Ascending aorta (tissue), 2 donors: ENCODE measurements around the gene BRIX1. TPM values are rescaled to one million over a fixed set of nuclear protein-coding genes. Genes with fewer than 3 reads are reported as not detected.

Experiments
- DNase-seq, 2 donors: peaks; one replicate each; pipeline ENCODE4 v3.0.0-alpha.2; 2019; ENCODE audit warnings: low spot score in 2 of 2
- H3K27ac ChIP-seq, 2 donors: fragments of 200-600 bp; sonication (generic); one replicate each; pipeline ENCODE4 v1.5.1; 2016 to 2017; ENCODE audit warnings: mild to moderate bottlenecking in 1 of 2
- H3K27me3 ChIP-seq: fragments of 200-600 bp; sonication (generic); one replicate; pipeline ENCODE4 v1.5.1; 2017
- H3K36me3 ChIP-seq, 2 donors: fragments of 200-600 bp; sonication (generic); one replicate each; pipeline ENCODE4 v1.5.1; 2016
- H3K4me1 ChIP-seq, 2 donors: fragments of 200-600 bp; sonication (generic); one replicate each; pipeline ENCODE4 v1.5.1; 2016 to 2017; ENCODE audit warnings: mild to moderate bottlenecking in 1 of 2
- H3K4me3 ChIP-seq, 2 donors: fragments of 200-600 bp; sonication (generic); one replicate each; pipeline ENCODE4 v1.5.1; 2016 to 2017; ENCODE audit warnings: mild to moderate bottlenecking in 1 of 2
- H3K9me3 ChIP-seq, 2 donors: fragments of 200-600 bp; sonication (generic); one replicate each; pipeline ENCODE4 v1.5.1; 2016
- intact Hi-C: fragments of 100-400 bp; cut with DNase I; formaldehyde crosslinking; loops from one replicate; pipeline ENCODE4 v1.15.1; 2023
- total RNA-seq: library from RNA; depleted of rRNA; stranded (reverse); fragments of >200 nt; gene quantifications from one replicate; pipeline ENCODE4 v1.1.0, GENCODE V29; 2016
- TF ChIP-seq, protein P1 (sequence below), 3 experiments: fragments of 200-600 bp in 2 of 3; fragments of 450-650 bp in 1 of 3; sonication (generic) in 2 of 3; IDR thresholded peaks; one replicate each; pipeline ENCODE4 v1.5.1; 2016 to 2019; ENCODE audit warnings: antibody characterized with exemption in 3 of 3, mild to moderate bottlenecking in 1 of 3, moderate library complexity in 1 of 3

BRIX1 gene
- total RNA-seq, 1 donor from 2014 or later, result 8.5 TPM

DNA sequence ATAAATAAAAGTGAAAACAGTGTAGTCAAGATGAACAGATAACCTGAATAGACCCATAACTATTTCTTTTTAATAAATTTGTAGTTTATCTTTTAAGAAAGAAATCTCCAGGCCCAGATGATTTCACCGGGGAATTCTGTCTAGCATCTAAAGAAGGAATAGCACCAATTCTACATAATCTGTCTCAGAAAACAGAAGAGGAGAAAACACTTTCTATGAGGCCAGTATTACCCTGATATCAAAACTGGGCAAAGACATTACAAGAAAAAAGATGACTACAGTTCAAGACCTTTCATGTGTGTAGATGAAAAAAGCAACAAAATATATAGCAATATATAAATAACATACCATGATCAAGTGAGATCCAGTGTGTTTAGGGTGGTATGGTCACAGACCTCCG is 45.1 kb upstream of the BRIX1 start:
- no peaks in the 10 kb centered on the region for H3K36me3 ChIP-seq
- H3K4me3 ChIP-seq, result no peak overlapping the region
- intact Hi-C loops, result no loop called here
- H3K27ac ChIP-seq, result no peak overlapping the region
- H3K27me3 ChIP-seq, result no peaks in the 10 kb centered on the region
- TF ChIP-seq, protein P1, sequence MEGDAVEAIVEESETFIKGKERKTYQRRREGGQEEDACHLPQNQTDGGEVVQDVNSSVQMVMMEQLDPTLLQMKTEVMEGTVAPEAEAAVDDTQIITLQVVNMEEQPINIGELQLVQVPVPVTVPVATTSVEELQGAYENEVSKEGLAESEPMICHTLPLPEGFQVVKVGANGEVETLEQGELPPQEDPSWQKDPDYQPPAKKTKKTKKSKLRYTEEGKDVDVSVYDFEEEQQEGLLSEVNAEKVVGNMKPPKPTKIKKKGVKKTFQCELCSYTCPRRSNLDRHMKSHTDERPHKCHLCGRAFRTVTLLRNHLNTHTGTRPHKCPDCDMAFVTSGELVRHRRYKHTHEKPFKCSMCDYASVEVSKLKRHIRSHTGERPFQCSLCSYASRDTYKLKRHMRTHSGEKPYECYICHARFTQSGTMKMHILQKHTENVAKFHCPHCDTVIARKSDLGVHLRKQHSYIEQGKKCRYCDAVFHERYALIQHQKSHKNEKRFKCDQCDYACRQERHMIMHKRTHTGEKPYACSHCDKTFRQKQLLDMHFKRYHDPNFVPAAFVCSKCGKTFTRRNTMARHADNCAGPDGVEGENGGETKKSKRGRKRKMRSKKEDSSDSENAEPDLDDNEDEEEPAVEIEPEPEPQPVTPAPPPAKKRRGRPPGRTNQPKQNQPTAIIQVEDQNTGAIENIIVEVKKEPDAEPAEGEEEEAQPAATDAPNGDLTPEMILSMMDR (IDR thresholded peaks at IDR 0.05), result no peak
- peaks cover 0 to 5% of the 10 kb centered on the region in 2 donors for H3K4me1 ChIP-seq
- no peaks in the 10 kb centered on the region for H3K9me3 ChIP-seq
- no peak for DNase-seq

DNA sequence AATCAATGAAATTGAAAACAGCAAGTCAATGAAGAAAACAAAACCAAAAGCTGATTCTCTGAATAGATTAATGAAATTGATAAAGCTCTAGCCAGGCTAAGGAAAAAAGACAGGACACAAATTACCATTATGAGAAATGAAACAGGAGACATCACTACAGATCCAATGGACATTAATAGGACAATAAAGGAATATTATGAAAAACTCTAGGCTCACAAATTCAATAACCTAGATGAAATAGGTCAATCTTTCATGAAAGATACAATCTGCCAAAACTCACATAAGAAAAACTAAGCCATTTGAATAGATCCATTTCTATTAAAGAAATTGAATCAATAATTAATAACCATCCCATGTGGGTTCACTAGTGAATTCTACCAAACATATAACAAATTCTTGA is 39.2 kb upstream of the BRIX1 start:
- intact Hi-C loops, result no loop called here
- no peaks in the 10 kb centered on the region for H3K27me3 ChIP-seq
- no peaks in the 10 kb centered on the region for H3K4me1 ChIP-seq
- H3K4me3 ChIP-seq, result no peak overlapping the region
- DNase-seq, result no peak
- TF ChIP-seq, protein P1 (IDR thresholded peaks at IDR 0.05), result no peak
- no peaks in the 10 kb centered on the region for H3K36me3 ChIP-seq
- no peak overlapping the region for H3K27ac ChIP-seq
- peaks cover 0 to 10% of the 10 kb centered on the region in 2 donors for H3K9me3 ChIP-seq

DNA sequence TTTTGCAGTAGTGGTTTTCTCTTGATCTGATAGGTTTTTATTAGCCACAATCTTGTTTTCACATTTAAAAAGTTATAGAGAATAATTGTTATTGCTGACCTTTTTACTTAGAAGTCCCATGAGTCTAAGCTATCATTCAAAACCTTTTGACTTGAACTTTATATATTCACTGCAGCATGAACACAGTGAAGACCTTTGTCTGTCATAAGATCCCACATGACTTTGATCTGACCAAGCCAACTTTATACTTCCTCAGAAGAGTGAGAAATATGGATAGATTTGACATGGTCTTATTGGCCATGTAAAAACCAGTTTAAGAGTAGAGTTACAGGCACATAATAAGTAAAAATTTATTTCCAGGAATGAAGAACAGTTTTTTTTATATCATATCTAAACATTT is 34.3 kb upstream of the BRIX1 start:
- Histone ChIP-seq H3K4me1 (no peaks in the 10 kb centered on the region), H3K36me3 (no peaks in the 10 kb centered on the region), H3K27me3 (no peaks in the 10 kb centered on the region), H3K9me3 (peaks cover 0 to 10% of the 10 kb centered on the region in 2 donors), H3K27ac (no peak overlapping the region), H3K4me3 (no peak overlapping the region)
- DNase-seq, result no peak
- TF ChIP-seq, protein P1 (IDR thresholded peaks at IDR 0.05), result no peak
- intact Hi-C loops, result no loop called here

DNA sequence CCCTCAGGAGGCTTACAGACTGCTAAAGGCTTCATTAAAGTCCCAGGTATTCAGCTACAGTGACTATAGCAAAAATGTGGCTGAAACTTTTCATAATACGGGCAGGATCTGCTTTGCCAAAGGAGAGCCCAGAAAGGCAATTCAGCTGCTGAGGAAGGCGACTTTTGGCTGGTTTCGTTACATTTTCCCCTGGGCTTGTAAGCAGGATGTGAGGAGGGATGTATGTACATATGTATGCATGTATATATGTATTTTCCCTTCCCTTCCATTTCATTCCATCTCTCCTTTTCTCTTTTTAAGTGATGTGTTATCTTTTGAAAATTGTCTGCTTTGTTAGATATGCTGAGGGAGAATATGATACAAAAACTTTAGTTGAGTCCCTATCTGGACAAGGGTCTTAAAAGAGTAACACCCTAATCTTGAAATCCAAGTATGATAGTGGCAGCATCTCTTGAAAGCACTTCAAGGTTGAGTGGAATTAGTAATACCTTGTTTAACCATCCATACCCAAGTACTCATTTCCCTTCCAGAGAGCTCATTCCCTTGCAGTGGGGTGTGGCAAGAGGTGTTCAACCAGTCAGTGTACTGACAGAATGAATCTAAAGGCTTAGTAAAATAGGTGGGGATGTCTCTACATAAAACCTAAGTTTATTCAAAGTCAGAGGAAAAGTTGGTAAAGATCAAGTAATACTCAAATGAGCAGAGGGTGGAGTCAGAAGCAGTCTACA is 29.0 kb upstream of the BRIX1 start:
- Histone ChIP-seq H3K36me3 (no peaks in the 10 kb centered on the region), H3K27me3 (no peaks in the 10 kb centered on the region), H3K9me3 (no peaks in the 10 kb centered on the region), H3K27ac (no peak overlapping the region), H3K4me3 (no peak overlapping the region), H3K4me1 (no peaks in the 10 kb centered on the region)
- DNase-seq, result no peak
- intact Hi-C loops, result no loop called here
- TF ChIP-seq, protein P1 (IDR thresholded peaks at IDR 0.05), result no peak

DNA sequence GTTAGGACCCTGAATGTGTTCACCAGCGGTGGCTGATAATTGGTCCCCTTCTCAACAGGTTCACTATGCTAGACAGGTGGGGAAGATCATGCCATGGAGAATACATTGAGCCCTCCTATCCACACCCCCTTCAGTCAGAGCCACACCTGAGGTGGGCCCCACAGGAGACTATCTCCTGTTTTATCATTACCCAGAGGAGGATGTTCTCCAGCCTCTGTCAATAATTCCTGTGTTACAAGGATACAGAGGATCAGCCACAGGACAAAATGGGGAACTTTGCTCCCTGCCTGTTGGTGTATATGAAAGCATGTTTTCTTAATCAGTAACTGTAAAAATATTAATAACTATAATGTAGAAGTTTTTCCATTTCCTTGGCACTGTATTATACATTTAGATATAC is 26.1 kb upstream of the BRIX1 start:
- Histone ChIP-seq H3K4me1 (no peaks in the 10 kb centered on the region), H3K27me3 (no peaks in the 10 kb centered on the region), H3K27ac (no peak overlapping the region), H3K9me3 (no peaks in the 10 kb centered on the region), H3K4me3 (no peak overlapping the region), H3K36me3 (no peaks in the 10 kb centered on the region)
- TF ChIP-seq, protein P1 (IDR thresholded peaks at IDR 0.05), result no peak
- intact Hi-C loops, result no loop called here
- DNase-seq, result no peak
